Thoracic aorta (tissue), 2 donors: ENCODE results near the gene SLC35F3. TPM values are rescaled to one million over a fixed set of nuclear protein-coding genes. Genes with fewer than 3 reads are reported as not detected.

ENCODE experiments used
- ATAC-seq: fragments of 150-250 bp; one replicate; pipeline ENCODE4 v1.8.0; 2017; ENCODE audit warnings: low read depth; ENCODE audit not compliant: insufficient number of reproducible peaks, low FRiP score
- DNase-seq: peaks from one replicate; pipeline ENCODE4 v3.0.0-alpha.2; 2020; ENCODE audit warnings: low spot score
- H3K27ac ChIP-seq, 2 donors: fragments of 200-600 bp; sonication (generic); 1 replicate in 1 of 2; 2 replicates in 1 of 2; pipeline ENCODE4 v1.5.1; 2016; ENCODE audit warnings: mild to moderate bottlenecking in 2 of 2, moderate library complexity in 2 of 2
- H3K27me3 ChIP-seq: fragments of 200-600 bp; sonication (generic); replicated peaks from 2 replicates; pipeline ENCODE4 v1.6.0; 2016; ENCODE audit warnings: mild to moderate bottlenecking; ENCODE audit not compliant: insufficient read depth
- H3K36me3 ChIP-seq: fragments of 200-600 bp; sonication (generic); one replicate; pipeline ENCODE4 v1.5.1; 2016
- H3K4me1 ChIP-seq, 2 donors: fragments of 200-600 bp; sonication (generic); 1 replicate in 1 of 2; 2 replicates in 1 of 2; pipeline versions ENCODE4 v1.5.1 to v1.6.0; 2016; ENCODE audit warnings: low read depth in 2 of 2, mild to moderate bottlenecking in 1 of 2; ENCODE audit not compliant: control insufficient read depth in 1 of 2
- H3K4me3 ChIP-seq: fragments of 200-600 bp; sonication (generic); 2 replicates; pipeline ENCODE4 v1.5.1; 2016; ENCODE audit warnings: mild to moderate bottlenecking
- H3K9me3 ChIP-seq: fragments of 200-600 bp; sonication (generic); 2 replicates; pipeline ENCODE4 v1.5.1; 2016
- total RNA-seq, 2 donors: library from RNA; depleted of rRNA; stranded (reverse); fragments of >200 nt; gene quantifications; one replicate each; pipeline versions ENCODE4 v1.1.0 to v1.2.3, GENCODE V29; 2016
- TF ChIP-seq, protein P1 (sequence below): fragments of 200-600 bp; sonication (generic); IDR thresholded peaks from one replicate; pipeline ENCODE4 v1.5.1; 2019; ENCODE audit warnings: antibody characterized with exemption

The SLC35F3 gene
- total RNA-seq, 2 donors from 2014 or later = not detected

DNA sequence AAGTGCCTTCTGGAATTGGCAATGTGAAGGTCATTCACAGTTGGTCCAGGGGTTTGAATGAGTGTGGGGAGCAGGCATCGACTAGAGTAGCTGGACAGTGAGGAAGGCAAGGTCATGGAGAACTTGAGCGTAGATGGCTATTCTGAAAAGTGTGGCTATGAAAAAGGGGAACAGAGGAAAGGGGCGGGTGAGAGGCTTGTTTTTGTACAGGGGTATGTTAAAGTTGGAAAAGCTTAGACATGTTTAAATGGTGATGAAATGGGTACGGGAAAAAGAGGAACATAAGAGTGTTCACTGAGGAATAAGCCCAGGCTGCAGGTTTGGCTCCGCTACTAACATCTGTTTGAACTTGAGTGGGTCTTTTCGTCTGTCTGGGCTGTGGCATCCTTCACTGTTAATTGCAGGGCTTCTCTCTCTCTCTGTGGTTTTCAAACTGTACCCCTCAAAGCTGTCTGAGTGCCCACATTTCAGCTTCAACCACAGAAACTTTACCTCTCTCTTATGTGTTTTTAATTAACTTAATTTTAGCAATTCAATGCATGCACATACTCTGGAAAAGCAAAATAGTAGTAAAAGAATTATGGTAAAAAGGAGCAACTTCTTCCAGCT is 398.0 kb downstream of the SLC35F3 start:
- ATAC-seq = no peak
- no peaks in the 10 kb centered on the region for H3K4me1 ChIP-seq
- DNase-seq = no peak
- TF ChIP-seq, protein P1, sequence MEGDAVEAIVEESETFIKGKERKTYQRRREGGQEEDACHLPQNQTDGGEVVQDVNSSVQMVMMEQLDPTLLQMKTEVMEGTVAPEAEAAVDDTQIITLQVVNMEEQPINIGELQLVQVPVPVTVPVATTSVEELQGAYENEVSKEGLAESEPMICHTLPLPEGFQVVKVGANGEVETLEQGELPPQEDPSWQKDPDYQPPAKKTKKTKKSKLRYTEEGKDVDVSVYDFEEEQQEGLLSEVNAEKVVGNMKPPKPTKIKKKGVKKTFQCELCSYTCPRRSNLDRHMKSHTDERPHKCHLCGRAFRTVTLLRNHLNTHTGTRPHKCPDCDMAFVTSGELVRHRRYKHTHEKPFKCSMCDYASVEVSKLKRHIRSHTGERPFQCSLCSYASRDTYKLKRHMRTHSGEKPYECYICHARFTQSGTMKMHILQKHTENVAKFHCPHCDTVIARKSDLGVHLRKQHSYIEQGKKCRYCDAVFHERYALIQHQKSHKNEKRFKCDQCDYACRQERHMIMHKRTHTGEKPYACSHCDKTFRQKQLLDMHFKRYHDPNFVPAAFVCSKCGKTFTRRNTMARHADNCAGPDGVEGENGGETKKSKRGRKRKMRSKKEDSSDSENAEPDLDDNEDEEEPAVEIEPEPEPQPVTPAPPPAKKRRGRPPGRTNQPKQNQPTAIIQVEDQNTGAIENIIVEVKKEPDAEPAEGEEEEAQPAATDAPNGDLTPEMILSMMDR = no peak
- H3K36me3 ChIP-seq = no peaks in the 10 kb centered on the region
- H3K9me3 ChIP-seq = no peaks in the 10 kb centered on the region
- H3K4me3 ChIP-seq = no peak overlapping the region
- no peak overlapping the region for H3K27ac ChIP-seq
- no peaks in the 10 kb centered on the region for H3K27me3 ChIP-seq

DNA sequence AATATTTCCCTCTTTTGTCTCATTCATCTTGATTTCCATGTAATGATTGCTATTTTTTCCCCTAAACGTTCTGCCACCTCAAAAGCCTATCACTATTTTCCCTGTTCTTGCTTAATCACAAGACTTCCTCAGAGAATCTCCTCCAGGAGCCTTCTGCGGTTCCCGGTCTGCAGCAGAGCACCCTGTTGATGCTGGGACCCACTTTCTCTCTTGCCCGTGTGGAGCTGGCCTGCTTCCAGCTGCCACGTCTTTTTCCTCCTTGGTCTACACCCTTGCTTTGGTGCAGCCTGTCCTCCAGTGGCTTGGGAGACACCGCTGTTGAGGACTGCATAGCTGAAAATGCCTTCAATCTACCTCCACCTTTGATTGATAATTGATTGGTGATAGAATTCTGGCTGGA is 398.8 kb downstream of the SLC35F3 start:
- TF ChIP-seq, protein P1 = no peak
- H3K27me3 ChIP-seq = no peaks in the 10 kb centered on the region
- ATAC-seq (no peak), DNase-seq (no peak)
- no peak overlapping the region for H3K27ac ChIP-seq
- no peaks in the 10 kb centered on the region for H3K36me3 ChIP-seq
- H3K9me3 ChIP-seq = no peaks in the 10 kb centered on the region
- H3K4me1 ChIP-seq = no peaks in the 10 kb centered on the region
- H3K4me3 ChIP-seq = no peak overlapping the region

DNA sequence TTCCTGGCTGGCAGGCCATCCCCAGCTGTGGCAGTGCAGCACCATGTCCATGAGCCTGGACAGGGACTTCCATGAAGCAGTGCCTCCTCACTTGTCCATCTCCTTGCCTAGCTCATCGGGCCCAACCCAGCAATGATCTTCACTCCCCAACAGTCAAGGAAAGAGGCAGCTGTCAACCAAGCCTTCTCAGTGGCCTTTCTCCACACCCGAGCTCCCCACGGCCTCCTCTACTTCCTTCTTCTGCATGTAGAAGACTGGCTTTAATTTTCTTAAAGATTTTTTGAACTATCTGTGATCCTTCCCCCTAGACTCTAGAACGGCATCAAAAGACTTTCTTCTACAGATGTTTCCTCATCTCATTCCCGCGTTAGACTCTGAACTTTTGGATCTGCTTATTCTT is 403.2 kb downstream of the SLC35F3 start:
- TF ChIP-seq, protein P1 = no peak
- no peak for ATAC-seq
- H3K4me3 ChIP-seq = no peak overlapping the region

DNA sequence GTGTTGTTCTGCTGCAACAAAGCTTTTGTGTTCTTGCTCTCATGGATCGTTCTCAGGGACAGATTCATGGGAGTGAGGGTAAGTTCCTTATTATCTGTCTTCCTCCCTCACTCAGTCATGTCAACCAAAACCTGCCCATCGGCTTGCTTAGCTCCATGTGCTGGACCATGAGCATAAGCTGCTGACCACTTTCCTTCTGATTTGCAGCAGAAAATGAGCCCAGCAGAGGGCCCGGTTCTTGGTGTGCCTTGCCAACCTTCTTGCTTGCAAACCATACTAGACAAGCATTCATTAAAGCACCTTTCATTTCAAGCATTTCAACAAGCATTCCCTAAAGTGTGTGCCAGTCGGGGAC is 404.7 kb downstream of the SLC35F3 start:
- H3K27ac ChIP-seq = peak overlapping the region; percentile 58 to 62
- no peak for ATAC-seq
- no peaks in the 10 kb centered on the region for H3K36me3 ChIP-seq
- peaks cover 5 to 17% of the 10 kb centered on the region in 2 donors for H3K4me1 ChIP-seq
- no peaks in the 10 kb centered on the region for H3K27me3 ChIP-seq
- DNase-seq = no peak
- peak overlapping the region; percentile 56 for H3K4me3 ChIP-seq
- TF ChIP-seq, protein P1 = no peak
- H3K9me3 ChIP-seq = no peaks in the 10 kb centered on the region

More for the DNA sequence above, 403.2 kb downstream of the SLC35F3 start:
- H3K9me3 ChIP-seq = no peaks in the 10 kb centered on the region
- peaks cover 5 to 17% of the 10 kb centered on the region in 2 donors for H3K4me1 ChIP-seq
- H3K36me3 ChIP-seq = no peaks in the 10 kb centered on the region
- no peak for DNase-seq
- H3K27ac ChIP-seq = no peak overlapping the region
- no peaks in the 10 kb centered on the region for H3K27me3 ChIP-seq

DNA sequence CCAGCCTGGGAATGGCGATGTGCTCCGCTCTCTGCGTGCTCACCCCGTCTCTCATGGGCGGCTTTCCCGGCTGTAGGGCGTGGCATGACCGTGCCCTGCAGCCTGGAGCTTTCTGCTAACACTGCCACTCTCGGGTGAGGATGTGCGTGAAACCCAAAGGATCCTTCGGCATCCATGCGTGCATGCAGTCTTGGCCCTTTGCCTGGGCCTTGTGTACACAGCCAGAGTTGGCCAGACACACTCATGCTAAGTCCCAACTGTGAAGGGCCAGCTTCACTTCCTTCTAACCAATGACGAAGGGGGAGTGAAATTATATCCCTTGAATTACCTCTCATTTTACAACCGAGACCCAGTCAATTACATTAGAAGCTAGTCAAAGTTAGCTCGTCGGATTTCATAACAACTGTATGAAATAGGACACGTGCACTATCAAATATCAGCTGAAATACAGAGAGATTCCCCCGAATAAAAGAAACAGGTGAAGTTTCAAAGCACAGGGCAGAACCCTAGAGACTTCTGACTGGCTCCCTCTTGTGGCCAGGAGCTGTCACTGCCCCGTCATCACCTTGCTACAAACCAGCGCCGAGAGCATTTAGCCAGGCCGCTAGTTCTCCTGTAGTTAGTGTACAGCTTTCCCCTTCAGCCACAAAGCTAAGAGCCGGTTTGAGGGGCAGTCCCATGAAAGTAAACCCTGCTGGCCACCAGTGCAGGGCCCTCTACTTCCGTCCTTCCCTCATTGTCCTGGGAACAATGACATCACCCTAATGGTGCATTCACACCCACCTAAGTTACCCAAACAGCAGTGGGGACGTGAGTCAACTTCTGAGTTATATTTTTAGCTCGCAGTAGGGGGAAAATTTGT is 405.4 kb downstream of the SLC35F3 start:
- Histone ChIP-seq H3K4me3 (peak overlapping the region; percentile 56), H3K36me3 (no peaks in the 10 kb centered on the region), H3K4me1 (peaks cover 5 to 17% of the 10 kb centered on the region in 2 donors), H3K27me3 (no peaks in the 10 kb centered on the region), H3K27ac (peak overlapping the region; percentile 58 to 62), H3K9me3 (no peaks in the 10 kb centered on the region)
- TF ChIP-seq, protein P1 = peak; percentile 81
- no peak for DNase-seq
- peak; percentile 92 for ATAC-seq
